ENCODE results near the gene GATAD2A.

DNA sequence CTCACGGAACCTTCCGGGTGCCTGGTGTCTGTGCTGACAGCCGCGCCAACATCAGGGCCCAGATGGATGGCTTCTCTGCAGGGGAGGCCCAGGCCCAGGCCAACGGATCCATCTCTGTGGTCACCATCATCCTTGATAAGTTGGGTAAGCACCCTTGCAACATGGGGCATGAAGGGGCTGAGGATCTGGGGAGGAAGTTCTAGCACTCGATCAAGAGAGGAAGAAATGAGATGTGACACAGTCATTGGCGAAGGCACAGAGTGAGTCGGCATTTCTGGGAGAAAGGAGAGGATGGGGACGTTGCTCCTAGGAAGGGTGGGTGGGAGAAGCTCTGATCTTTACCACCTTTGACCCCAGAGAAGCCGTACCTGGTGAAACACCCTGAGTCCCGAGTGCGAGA, 137.0 kb downstream of the GATAD2A start:
- TF ChIP-seq, protein P1, sequence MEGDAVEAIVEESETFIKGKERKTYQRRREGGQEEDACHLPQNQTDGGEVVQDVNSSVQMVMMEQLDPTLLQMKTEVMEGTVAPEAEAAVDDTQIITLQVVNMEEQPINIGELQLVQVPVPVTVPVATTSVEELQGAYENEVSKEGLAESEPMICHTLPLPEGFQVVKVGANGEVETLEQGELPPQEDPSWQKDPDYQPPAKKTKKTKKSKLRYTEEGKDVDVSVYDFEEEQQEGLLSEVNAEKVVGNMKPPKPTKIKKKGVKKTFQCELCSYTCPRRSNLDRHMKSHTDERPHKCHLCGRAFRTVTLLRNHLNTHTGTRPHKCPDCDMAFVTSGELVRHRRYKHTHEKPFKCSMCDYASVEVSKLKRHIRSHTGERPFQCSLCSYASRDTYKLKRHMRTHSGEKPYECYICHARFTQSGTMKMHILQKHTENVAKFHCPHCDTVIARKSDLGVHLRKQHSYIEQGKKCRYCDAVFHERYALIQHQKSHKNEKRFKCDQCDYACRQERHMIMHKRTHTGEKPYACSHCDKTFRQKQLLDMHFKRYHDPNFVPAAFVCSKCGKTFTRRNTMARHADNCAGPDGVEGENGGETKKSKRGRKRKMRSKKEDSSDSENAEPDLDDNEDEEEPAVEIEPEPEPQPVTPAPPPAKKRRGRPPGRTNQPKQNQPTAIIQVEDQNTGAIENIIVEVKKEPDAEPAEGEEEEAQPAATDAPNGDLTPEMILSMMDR (IDR thresholded peaks at IDR 0.05), result no peak
- no peak for TF ChIP-seq POLR2A (IDR thresholded peaks at IDR 0.05)
